GM12878 (cell line): ENCODE measurements around the gene SEPSECS.

ENCODE experiments used
- BCL11A ChIP-seq: IDR thresholded peaks from 2 replicates; pipeline ENCODE4 v1.6.1; 2011; ENCODE audit warnings: low read depth, low read length
- BRCA1 ChIP-seq: IDR thresholded peaks from 2 replicates; pipeline ENCODE4 v1.6.1; 2011; ENCODE audit warnings: low read depth, low read length, improper control_type of control experiment
- CBX3 ChIP-seq: fragments of 200-600 bp; sonication (generic); IDR thresholded peaks from 2 replicates; pipeline ENCODE4 v1.6.1; 2016; ENCODE audit warnings: low read depth, borderline replicate concordance
- CEBPB ChIP-seq, 2 experiments: fragments of 150-350 bp in 1 of 2; IDR thresholded peaks; 2 replicates each; pipeline ENCODE4 v1.6.1; 2012 to 2014; ENCODE audit warnings: low read depth in 2 of 2, low read length in 2 of 2, borderline replicate concordance in 1 of 2, inconsistent platforms in 1 of 2
- CHD2 ChIP-seq: IDR thresholded peaks from 2 replicates; pipeline ENCODE4 v1.6.1; 2011; ENCODE audit warnings: low read depth, low read length, improper control_type of control experiment, borderline replicate concordance
- CREM ChIP-seq: IDR thresholded peaks from 2 replicates; pipeline ENCODE4 v1.6.1; 2014; ENCODE audit warnings: antibody characterized with exemption, low read depth
- HDAC2 ChIP-seq: fragments of 200-600 bp; sonication (generic); IDR thresholded peaks from 2 replicates; pipeline ENCODE4 v1.6.1; 2017
- YY1 ChIP-seq: IDR thresholded peaks from 2 replicates; pipeline ENCODE4 v1.6.1; 2011; ENCODE audit warnings: low read depth, mild to moderate bottlenecking, low read length
- ZNF274 ChIP-seq: IDR thresholded peaks from one replicate; pipeline ENCODE4 v1.8.0; 2011; ENCODE audit not compliant: insufficient read length, insufficient read depth
- TF ChIP-seq, protein P1 (sequence below), 3 experiments: IDR thresholded peaks in 2 of 3; conservative IDR thresholded peaks in 1 of 3; 2 replicates each; pipeline ENCODE4 v1.5.1; 2011; ENCODE audit warnings: low read depth in 3 of 3, low read length in 3 of 3, mild to moderate bottlenecking in 3 of 3, control low read depth in 2 of 3, moderate library complexity in 2 of 3, inconsistent platforms in 1 of 3, mixed read lengths in 1 of 3; ENCODE audit not compliant: control insufficient read depth in 2 of 3, insufficient read depth in 1 of 3; ENCODE audit errors: extremely low read depth in 1 of 3
- TF ChIP-seq, protein P2 (sequence below): IDR thresholded peaks from 2 replicates; pipeline ENCODE4 v1.6.1; 2012; ENCODE audit warnings: low read depth, low read length, improper control_type of control experiment

DNA sequence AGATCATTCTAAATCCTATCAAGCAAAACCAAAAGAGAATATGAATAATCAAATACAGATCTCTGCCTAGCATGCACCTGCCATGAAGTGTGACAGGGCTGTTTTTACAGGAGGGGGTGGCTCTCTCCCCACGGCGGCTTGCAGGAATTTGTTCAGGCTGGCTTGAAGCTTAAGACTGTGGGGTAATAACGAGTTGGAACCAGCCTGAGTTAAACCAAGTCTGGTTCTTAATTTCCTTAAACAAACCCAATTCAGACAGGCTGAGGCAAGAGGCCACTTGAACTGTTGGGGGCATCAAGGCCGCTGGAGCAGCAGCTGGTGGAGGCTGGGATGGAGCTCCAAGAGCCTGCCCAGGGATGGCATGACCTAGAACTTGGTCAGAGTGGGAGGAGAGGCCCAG is 84.4 kb downstream of the SEPSECS start:
- TF ChIP-seq, protein P1, sequence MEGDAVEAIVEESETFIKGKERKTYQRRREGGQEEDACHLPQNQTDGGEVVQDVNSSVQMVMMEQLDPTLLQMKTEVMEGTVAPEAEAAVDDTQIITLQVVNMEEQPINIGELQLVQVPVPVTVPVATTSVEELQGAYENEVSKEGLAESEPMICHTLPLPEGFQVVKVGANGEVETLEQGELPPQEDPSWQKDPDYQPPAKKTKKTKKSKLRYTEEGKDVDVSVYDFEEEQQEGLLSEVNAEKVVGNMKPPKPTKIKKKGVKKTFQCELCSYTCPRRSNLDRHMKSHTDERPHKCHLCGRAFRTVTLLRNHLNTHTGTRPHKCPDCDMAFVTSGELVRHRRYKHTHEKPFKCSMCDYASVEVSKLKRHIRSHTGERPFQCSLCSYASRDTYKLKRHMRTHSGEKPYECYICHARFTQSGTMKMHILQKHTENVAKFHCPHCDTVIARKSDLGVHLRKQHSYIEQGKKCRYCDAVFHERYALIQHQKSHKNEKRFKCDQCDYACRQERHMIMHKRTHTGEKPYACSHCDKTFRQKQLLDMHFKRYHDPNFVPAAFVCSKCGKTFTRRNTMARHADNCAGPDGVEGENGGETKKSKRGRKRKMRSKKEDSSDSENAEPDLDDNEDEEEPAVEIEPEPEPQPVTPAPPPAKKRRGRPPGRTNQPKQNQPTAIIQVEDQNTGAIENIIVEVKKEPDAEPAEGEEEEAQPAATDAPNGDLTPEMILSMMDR (IDR thresholded peaks at IDR 0.05 in 2 of 3, conservative IDR thresholded peaks at IDR 0.05 in 1 of 3; ENCODE audit: control insufficient read depth in 2 of 3, extremely low read depth in 1 of 3, insufficient read depth in 1 of 3, low read depth in 3 of 3, low read length in 3 of 3): no peak
- TF ChIP-seq BCL11A: no peak
- TF ChIP-seq CHD2: no peak
- no peak for TF ChIP-seq CEBPB (IDR thresholded peaks at IDR 0.05; ENCODE audit: borderline replicate concordance in 1 of 2, low read depth in 2 of 2, low read length in 2 of 2)
- no peak for TF ChIP-seq CREM
- TF ChIP-seq HDAC2: no peak
- no peak for TF ChIP-seq YY1
- no peak for TF ChIP-seq BRCA1
- TF ChIP-seq, protein P2, sequence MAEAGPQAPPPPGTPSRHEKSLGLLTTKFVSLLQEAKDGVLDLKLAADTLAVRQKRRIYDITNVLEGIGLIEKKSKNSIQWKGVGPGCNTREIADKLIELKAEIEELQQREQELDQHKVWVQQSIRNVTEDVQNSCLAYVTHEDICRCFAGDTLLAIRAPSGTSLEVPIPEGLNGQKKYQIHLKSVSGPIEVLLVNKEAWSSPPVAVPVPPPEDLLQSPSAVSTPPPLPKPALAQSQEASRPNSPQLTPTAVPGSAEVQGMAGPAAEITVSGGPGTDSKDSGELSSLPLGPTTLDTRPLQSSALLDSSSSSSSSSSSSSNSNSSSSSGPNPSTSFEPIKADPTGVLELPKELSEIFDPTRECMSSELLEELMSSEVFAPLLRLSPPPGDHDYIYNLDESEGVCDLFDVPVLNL: no peak
- no peak for TF ChIP-seq ZNF274
- TF ChIP-seq CBX3: no peak
